ENCODE data around the gene PASK.

GRCh38 chr2:241155936-241156335 lies 6.7 kb upstream of the PASK start:
- TF ChIP-seq, protein P1, sequence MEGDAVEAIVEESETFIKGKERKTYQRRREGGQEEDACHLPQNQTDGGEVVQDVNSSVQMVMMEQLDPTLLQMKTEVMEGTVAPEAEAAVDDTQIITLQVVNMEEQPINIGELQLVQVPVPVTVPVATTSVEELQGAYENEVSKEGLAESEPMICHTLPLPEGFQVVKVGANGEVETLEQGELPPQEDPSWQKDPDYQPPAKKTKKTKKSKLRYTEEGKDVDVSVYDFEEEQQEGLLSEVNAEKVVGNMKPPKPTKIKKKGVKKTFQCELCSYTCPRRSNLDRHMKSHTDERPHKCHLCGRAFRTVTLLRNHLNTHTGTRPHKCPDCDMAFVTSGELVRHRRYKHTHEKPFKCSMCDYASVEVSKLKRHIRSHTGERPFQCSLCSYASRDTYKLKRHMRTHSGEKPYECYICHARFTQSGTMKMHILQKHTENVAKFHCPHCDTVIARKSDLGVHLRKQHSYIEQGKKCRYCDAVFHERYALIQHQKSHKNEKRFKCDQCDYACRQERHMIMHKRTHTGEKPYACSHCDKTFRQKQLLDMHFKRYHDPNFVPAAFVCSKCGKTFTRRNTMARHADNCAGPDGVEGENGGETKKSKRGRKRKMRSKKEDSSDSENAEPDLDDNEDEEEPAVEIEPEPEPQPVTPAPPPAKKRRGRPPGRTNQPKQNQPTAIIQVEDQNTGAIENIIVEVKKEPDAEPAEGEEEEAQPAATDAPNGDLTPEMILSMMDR (IDR thresholded peaks at IDR 0.05), result no peak
- TF ChIP-seq ATF1 (CRISPR knock-in tag; IDR thresholded peaks at IDR 0.05) (no peak), NR2C2 (CRISPR knock-in tag; IDR thresholded peaks at IDR 0.05) (no peak), HMGXB4 (CRISPR knock-in tag; IDR thresholded peaks at IDR 0.05) (no peak), ZNF263 (CRISPR knock-in tag; IDR thresholded peaks at IDR 0.05; ENCODE audit: low read depth) (no peak), PREB (CRISPR knock-in tag; IDR thresholded peaks at IDR 0.05; ENCODE audit: borderline replicate concordance) (no peak), CBFB (CRISPR knock-in tag; IDR thresholded peaks at IDR 0.05; ENCODE audit: low read depth) (no peak), ETV6 (CRISPR knock-in tag; IDR thresholded peaks at IDR 0.05) (no peak), SP1 (CRISPR knock-in tag; conservative IDR thresholded peaks at IDR 0.05) (no peak), MAX (CRISPR knock-in tag; IDR thresholded peaks at IDR 0.05) (no peak)
- TF ChIP-seq, protein P2, sequence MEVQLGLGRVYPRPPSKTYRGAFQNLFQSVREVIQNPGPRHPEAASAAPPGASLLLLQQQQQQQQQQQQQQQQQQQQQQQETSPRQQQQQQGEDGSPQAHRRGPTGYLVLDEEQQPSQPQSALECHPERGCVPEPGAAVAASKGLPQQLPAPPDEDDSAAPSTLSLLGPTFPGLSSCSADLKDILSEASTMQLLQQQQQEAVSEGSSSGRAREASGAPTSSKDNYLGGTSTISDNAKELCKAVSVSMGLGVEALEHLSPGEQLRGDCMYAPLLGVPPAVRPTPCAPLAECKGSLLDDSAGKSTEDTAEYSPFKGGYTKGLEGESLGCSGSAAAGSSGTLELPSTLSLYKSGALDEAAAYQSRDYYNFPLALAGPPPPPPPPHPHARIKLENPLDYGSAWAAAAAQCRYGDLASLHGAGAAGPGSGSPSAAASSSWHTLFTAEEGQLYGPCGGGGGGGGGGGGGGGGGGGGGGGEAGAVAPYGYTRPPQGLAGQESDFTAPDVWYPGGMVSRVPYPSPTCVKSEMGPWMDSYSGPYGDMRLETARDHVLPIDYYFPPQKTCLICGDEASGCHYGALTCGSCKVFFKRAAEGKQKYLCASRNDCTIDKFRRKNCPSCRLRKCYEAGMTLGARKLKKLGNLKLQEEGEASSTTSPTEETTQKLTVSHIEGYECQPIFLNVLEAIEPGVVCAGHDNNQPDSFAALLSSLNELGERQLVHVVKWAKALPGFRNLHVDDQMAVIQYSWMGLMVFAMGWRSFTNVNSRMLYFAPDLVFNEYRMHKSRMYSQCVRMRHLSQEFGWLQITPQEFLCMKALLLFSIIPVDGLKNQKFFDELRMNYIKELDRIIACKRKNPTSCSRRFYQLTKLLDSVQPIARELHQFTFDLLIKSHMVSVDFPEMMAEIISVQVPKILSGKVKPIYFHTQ (CRISPR knock-in tag; IDR thresholded peaks at IDR 0.05), result no peak
- TF ChIP-seq, protein P3, sequence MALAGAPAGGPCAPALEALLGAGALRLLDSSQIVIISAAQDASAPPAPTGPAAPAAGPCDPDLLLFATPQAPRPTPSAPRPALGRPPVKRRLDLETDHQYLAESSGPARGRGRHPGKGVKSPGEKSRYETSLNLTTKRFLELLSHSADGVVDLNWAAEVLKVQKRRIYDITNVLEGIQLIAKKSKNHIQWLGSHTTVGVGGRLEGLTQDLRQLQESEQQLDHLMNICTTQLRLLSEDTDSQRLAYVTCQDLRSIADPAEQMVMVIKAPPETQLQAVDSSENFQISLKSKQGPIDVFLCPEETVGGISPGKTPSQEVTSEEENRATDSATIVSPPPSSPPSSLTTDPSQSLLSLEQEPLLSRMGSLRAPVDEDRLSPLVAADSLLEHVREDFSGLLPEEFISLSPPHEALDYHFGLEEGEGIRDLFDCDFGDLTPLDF (CRISPR knock-in tag; IDR thresholded peaks at IDR 0.05), result no peak
